Neural cell (in vitro differentiated cells): Measurements from ENCODE around the gene MEF2D.

Source experiments
- EZH2 ChIP-seq: fragments of 200-600, 300-800 bp; shearing (Covaris generic), sonication (generic); IDR thresholded peaks from 2 replicates; pipeline ENCODE4 v1.6.1; 2014; ENCODE audit warnings: antibody characterized with exemption, low read length, borderline replicate concordance, mild to moderate bottlenecking; ENCODE audit not compliant: insufficient read depth, poor library complexity, severe bottlenecking
- MXI1 ChIP-seq: fragments of 450-650 bp; conservative IDR thresholded peaks from 2 replicates; pipeline ENCODE4 v1.6.1; 2014; ENCODE audit warnings: antibody characterized with exemption, mild to moderate bottlenecking; ENCODE audit not compliant: poor library complexity, severe bottlenecking
- POLR2AphosphoS5 ChIP-seq: IDR thresholded peaks from 2 replicates; pipeline ENCODE4 v1.6.1; 2012
- RAD21 ChIP-seq: fragments of 450-650 bp; conservative IDR thresholded peaks from 2 replicates; pipeline ENCODE4 v1.6.1; 2014; ENCODE audit warnings: antibody characterized with exemption, mild to moderate bottlenecking, moderate library complexity
- SMC3 ChIP-seq: fragments of 450-650 bp; conservative IDR thresholded peaks from 2 replicates; pipeline ENCODE4 v1.6.1; 2014; ENCODE audit warnings: antibody characterized with exemption, mild to moderate bottlenecking, moderate library complexity; ENCODE audit not compliant: poor library complexity
- TAF1 ChIP-seq: IDR thresholded peaks from 2 replicates; pipeline ENCODE4 v1.6.1; 2012; ENCODE audit warnings: low read depth
- TF ChIP-seq, protein P1 (sequence below): IDR thresholded peaks from 2 replicates; pipeline ENCODE4 v1.6.1; 2012; ENCODE audit warnings: borderline replicate concordance
- TF ChIP-seq, protein P2 (sequence below): fragments of 450-650 bp; IDR thresholded peaks from 2 replicates; pipeline ENCODE4 v1.5.1; 2014; ENCODE audit warnings: antibody characterized with exemption, mild to moderate bottlenecking, moderate library complexity; ENCODE audit not compliant: poor library complexity, severe bottlenecking

DNA sequence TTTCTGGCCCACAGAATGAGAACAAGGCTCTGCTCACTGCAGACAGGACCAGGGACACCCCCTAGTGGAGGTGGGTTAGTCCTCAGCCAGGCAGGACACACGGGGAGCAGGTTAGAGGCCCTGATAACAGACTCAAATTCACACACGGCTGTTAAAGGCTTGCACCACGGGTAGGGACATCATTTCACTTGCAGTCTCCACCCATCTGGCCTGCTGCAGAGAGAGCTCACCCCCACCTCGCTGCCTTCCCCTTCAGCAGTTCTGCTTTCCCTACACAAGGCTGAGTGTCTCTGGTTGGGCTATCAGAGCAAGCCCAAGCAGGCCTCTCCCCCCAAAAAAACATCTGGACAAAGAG, 20.6 kb downstream of the MEF2D start:
- TF ChIP-seq POLR2AphosphoS5 (no peak), EZH2 (no peak), TAF1 (no peak), SMC3 (no peak), RAD21 (no peak), MXI1 (no peak)
- TF ChIP-seq, protein P1, sequence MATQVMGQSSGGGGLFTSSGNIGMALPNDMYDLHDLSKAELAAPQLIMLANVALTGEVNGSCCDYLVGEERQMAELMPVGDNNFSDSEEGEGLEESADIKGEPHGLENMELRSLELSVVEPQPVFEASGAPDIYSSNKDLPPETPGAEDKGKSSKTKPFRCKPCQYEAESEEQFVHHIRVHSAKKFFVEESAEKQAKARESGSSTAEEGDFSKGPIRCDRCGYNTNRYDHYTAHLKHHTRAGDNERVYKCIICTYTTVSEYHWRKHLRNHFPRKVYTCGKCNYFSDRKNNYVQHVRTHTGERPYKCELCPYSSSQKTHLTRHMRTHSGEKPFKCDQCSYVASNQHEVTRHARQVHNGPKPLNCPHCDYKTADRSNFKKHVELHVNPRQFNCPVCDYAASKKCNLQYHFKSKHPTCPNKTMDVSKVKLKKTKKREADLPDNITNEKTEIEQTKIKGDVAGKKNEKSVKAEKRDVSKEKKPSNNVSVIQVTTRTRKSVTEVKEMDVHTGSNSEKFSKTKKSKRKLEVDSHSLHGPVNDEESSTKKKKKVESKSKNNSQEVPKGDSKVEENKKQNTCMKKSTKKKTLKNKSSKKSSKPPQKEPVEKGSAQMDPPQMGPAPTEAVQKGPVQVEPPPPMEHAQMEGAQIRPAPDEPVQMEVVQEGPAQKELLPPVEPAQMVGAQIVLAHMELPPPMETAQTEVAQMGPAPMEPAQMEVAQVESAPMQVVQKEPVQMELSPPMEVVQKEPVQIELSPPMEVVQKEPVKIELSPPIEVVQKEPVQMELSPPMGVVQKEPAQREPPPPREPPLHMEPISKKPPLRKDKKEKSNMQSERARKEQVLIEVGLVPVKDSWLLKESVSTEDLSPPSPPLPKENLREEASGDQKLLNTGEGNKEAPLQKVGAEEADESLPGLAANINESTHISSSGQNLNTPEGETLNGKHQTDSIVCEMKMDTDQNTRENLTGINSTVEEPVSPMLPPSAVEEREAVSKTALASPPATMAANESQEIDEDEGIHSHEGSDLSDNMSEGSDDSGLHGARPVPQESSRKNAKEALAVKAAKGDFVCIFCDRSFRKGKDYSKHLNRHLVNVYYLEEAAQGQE: no peak
- TF ChIP-seq, protein P2, sequence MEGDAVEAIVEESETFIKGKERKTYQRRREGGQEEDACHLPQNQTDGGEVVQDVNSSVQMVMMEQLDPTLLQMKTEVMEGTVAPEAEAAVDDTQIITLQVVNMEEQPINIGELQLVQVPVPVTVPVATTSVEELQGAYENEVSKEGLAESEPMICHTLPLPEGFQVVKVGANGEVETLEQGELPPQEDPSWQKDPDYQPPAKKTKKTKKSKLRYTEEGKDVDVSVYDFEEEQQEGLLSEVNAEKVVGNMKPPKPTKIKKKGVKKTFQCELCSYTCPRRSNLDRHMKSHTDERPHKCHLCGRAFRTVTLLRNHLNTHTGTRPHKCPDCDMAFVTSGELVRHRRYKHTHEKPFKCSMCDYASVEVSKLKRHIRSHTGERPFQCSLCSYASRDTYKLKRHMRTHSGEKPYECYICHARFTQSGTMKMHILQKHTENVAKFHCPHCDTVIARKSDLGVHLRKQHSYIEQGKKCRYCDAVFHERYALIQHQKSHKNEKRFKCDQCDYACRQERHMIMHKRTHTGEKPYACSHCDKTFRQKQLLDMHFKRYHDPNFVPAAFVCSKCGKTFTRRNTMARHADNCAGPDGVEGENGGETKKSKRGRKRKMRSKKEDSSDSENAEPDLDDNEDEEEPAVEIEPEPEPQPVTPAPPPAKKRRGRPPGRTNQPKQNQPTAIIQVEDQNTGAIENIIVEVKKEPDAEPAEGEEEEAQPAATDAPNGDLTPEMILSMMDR: no peak
